Measurements from ENCODE around the gene HNRNPF. TPM values are rescaled to one million over a fixed set of nuclear protein-coding genes. Genes with fewer than 3 reads are reported as not detected.

HNRNPF gene
- total and polyA plus RNA-seq, 4 donors: 64.5 to 150 (median 113) TPM

- no peak overlapping the region for H3K9ac ChIP-seq (ENCODE audit: low read depth in 1 of 2, low read length in 2 of 2)
- no peaks in the 10 kb centered on the region for H3K27me3 ChIP-seq (ENCODE audit: control insufficient read depth in 4 of 4, insufficient read depth in 4 of 4, low read length in 3 of 4)
- H3K9me3 ChIP-seq (ENCODE audit: control insufficient read depth in 4 of 4, low read length in 3 of 4): no peaks in the 10 kb centered on the region
- H3K27ac ChIP-seq (ENCODE audit: low read depth in 1 of 2, low read length in 2 of 2): no peak overlapping the region
- no peak for DNase-seq (ENCODE audit: low spot score)
- no peaks in the 10 kb centered on the region for H3K4me1 ChIP-seq (ENCODE audit: control insufficient read depth in 4 of 4, insufficient read depth in 4 of 4, low read length in 3 of 4)
- H3K36me3 ChIP-seq (ENCODE audit: control insufficient read depth in 4 of 4, insufficient read depth in 3 of 4, low read depth in 1 of 4, low read length in 3 of 4): peaks cover 0 to 5% (median 1%) of the 10 kb centered on the region in 4 donors
- 89% methylated on average over 5 of the region's 5 CpGs for WGBS
- no peak for TF ChIP-seq YY1 (IDR thresholded peaks at IDR 0.05)
- peak in 1 of 2 donors; percentile 27 for TF ChIP-seq RAD21 (IDR thresholded peaks at IDR 0.05)
- TF ChIP-seq, protein P1, sequence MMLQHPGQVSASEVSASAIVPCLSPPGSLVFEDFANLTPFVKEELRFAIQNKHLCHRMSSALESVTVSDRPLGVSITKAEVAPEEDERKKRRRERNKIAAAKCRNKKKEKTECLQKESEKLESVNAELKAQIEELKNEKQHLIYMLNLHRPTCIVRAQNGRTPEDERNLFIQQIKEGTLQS (IDR thresholded peaks at IDR 0.05): no peak
- no peak for TF ChIP-seq SP1 (IDR thresholded peaks at IDR 0.05)
- TF ChIP-seq CTCF (IDR thresholded peaks at IDR 0.05; ENCODE audit: low read depth, low read length, missing input control): peak; percentile 5
- no peak for TF ChIP-seq TAF1 (conservative IDR thresholded peaks at IDR 0.05)
- no peak for TF ChIP-seq ZBTB33 (IDR thresholded peaks at IDR 0.05)
- no peak overlapping the region for H3K4me3 ChIP-seq (ENCODE audit: low read depth in 1 of 3, low read length in 3 of 3)
These were observed 28.3 kb downstream of the HNRNPF start for GRCh38 chr10:43380610-43381222.

DNA sequence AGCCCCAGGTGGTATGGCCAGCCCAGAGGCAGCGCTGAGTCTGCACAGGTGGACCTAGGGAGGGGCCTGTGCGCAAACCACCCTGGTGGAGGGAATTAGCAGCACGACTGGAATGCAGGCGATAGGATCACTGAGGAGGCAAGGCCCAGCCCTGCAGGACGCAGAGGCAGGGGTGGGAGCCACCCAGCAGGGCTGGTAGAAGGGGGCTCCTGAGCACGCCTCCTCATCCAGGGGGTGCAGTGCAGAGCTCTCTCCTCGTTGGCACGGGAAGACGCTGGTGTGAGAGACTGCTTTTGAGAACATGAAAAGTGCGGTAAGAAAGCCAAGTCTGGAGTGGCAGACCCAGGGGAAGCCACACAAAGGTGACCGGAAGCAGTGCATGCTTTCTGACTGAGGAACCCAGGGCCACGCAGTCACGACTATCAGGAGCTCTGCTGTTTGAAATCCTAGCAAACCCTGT is 31.5 kb downstream of the HNRNPF start:
- no peaks in the 10 kb centered on the region for H3K36me3 ChIP-seq (ENCODE audit: control insufficient read depth in 4 of 4, insufficient read depth in 3 of 4, low read depth in 1 of 4, low read length in 3 of 4)
- H3K27me3 ChIP-seq (ENCODE audit: control insufficient read depth in 4 of 4, insufficient read depth in 4 of 4, low read length in 3 of 4): no peaks in the 10 kb centered on the region
- no peak overlapping the region for H3K9ac ChIP-seq (ENCODE audit: low read depth in 1 of 2, low read length in 2 of 2)
- WGBS: 85% methylated on average over 13 of the region's 13 CpGs
- H3K4me1 ChIP-seq (ENCODE audit: control insufficient read depth in 4 of 4, insufficient read depth in 4 of 4, low read length in 3 of 4): no peaks in the 10 kb centered on the region
- no peak overlapping the region for H3K27ac ChIP-seq (ENCODE audit: low read depth in 1 of 2, low read length in 2 of 2)
- no peaks in the 10 kb centered on the region for H3K9me3 ChIP-seq (ENCODE audit: control insufficient read depth in 4 of 4, low read length in 3 of 4)
- no peak for DNase-seq (ENCODE audit: low spot score)
- no peak for TF ChIP-seq ZBTB33 (IDR thresholded peaks at IDR 0.05)
- TF ChIP-seq JUND (IDR thresholded peaks at IDR 0.05): no peak
- no peak for TF ChIP-seq YY1 (IDR thresholded peaks at IDR 0.05)
- TF ChIP-seq, protein P1 (IDR thresholded peaks at IDR 0.05): no peak
- H3K4me3 ChIP-seq (ENCODE audit: low read depth in 1 of 3, low read length in 3 of 3): no peak overlapping the region

DNA sequence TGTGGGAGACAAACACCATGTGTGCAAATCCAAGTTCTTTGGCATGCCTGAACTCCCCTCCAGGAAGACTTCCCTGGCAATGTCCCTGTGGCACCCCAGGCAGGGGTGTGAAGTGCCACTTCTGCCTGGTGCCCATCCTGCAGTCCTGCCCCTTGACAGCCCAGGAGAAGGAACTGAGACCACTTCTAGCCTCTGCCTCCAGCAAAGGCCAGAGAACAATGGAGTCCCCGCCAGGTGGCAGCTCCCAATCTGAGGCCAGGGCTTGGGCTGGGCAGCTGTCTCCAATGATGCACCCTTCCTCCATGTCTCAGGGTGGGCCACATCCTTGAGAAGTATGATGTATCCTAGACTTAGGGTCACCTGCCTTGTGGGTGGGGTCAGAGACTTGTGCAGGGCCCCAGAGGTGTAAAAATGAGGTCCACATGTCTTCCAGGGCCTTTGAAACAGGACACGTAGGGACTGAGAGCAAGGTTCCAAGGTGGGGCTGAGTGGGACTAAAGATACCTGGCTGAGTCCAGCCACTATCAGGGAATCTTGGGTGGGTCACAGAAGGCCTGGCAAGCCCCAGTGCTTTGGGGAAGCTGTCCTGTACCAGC is 32.1 kb downstream of the HNRNPF start:
- DNase-seq (ENCODE audit: low spot score): no peak
- 95% methylated on average over 2 of the region's 2 CpGs for WGBS
- no peak overlapping the region for H3K9ac ChIP-seq (ENCODE audit: low read depth in 1 of 2, low read length in 2 of 2)
- no peaks in the 10 kb centered on the region for H3K36me3 ChIP-seq (ENCODE audit: control insufficient read depth in 4 of 4, insufficient read depth in 3 of 4, low read depth in 1 of 4, low read length in 3 of 4)
- no peaks in the 10 kb centered on the region for H3K27me3 ChIP-seq (ENCODE audit: control insufficient read depth in 4 of 4, insufficient read depth in 4 of 4, low read length in 3 of 4)
- H3K27ac ChIP-seq (ENCODE audit: low read depth in 1 of 2, low read length in 2 of 2): no peak overlapping the region
- no peak overlapping the region for H3K4me3 ChIP-seq (ENCODE audit: low read depth in 1 of 3, low read length in 3 of 3)
- no peaks in the 10 kb centered on the region for H3K9me3 ChIP-seq (ENCODE audit: control insufficient read depth in 4 of 4, low read length in 3 of 4)
- H3K4me1 ChIP-seq (ENCODE audit: control insufficient read depth in 4 of 4, insufficient read depth in 4 of 4, low read length in 3 of 4): no peaks in the 10 kb centered on the region
- TF ChIP-seq TAF1 (conservative IDR thresholded peaks at IDR 0.05): no peak
- TF ChIP-seq HNF4G (IDR thresholded peaks at IDR 0.05): no peak
- TF ChIP-seq FOXA2 (IDR thresholded peaks at IDR 0.05): no peak
- TF ChIP-seq, protein P1 (IDR thresholded peaks at IDR 0.05): no peak
- no peak for TF ChIP-seq MAX (IDR thresholded peaks at IDR 0.05)
- TF ChIP-seq JUND (IDR thresholded peaks at IDR 0.05): no peak
- no peak for TF ChIP-seq ZBTB33 (IDR thresholded peaks at IDR 0.05)
- TF ChIP-seq EGR1 (IDR thresholded peaks at IDR 0.05; ENCODE audit: low read depth in 2 of 2): no peak
- no peak for TF ChIP-seq RXRA (IDR thresholded peaks at IDR 0.05)
- TF ChIP-seq YY1 (IDR thresholded peaks at IDR 0.05): no peak
- no peak for TF ChIP-seq FOXA1 (IDR thresholded peaks at IDR 0.05)
- no peak for TF ChIP-seq SP1 (IDR thresholded peaks at IDR 0.05)
